Activated CD4-positive, CD25-positive, alpha-beta regulatory T cell treated with anti-CD3 and anti-CD28 coated beads, Interleukin-2, amount 50 U/mL, for 24 hours (primary cell): Measurements from ENCODE around the gene TNKS2.

Experiments
- ATAC-seq, 2 donors: fragments of 150-1000 bp; cut with Tn5 transposase; one replicate each; pipeline ENCODE4 v1.10.0; 2021; ENCODE audit warnings: mild to moderate bottlenecking in 1 of 2, moderate library complexity in 1 of 2

TNKS2 gene

DNA sequence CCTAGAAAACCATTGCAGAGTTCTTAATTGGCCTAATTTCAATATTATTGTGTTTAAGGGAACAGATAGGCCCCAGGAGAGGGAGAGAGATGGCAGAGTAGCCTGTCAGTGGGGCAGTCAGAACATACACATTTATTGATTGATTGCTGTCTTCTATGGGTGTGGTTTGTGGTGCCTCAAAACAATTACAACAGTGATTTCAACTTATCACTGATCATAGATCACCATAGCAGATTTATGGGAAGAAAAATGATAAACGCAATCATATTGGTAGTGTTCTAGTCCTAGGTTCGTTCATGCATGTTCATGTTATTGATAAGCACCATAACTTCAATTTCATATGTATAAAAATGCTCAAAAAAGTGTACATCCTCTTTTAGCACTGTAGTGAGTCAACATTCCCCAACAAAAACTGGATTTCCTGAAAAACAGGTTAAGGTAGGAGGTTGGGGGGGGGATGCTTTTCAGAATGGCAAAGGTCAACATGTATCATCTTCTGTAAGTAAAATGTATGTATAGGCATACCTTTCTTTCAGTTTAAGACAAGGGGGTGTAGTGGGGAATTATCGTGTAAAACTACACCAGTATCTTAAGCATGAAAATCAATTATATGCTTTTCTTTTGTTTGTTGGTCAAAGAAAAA is 1.1 kb upstream of the TNKS2 start:
- ATAC-seq: no peak

DNA sequence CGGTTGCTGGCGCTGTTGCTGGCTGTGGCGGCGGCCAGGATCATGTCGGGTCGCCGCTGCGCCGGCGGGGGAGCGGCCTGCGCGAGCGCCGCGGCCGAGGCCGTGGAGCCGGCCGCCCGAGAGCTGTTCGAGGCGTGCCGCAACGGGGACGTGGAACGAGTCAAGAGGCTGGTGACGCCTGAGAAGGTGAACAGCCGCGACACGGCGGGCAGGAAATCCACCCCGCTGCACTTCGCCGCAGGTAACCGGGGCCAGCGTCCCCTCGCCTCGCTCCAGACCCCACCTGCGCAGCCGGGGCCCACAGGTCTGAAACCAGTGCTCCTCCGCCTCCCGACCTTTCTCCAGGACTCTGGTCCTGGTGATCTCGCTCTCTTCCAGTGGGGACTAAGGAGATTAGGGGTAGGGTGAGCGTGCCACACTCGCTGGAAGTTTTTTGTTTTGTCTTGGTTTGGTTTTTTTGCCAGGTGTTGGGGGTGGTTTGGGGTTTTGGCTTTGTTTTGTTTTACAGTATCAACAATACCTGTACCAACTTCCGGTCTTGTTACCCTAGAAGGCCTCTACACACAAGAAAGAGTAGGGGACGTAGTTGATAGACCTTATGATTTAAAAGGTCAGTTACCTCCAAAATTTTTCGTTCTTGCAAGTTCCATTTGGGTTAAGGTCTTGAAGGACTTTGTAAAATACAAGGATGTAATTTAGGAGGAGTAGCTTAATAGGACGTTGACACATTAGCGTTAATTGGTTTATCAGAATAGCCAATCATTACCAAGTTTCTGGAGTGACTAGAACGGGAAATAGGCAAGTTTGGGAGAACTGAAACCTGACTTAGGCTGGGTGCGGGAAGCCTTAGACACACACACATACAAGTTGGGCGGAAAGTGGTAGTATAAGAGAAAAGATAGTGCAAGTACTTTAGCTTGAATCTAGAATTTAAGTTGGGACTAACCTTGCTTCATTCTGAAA is 704 bp downstream of the TNKS2 start:
- ATAC-seq: peak; percentile 32 to 39

GRCh38 chr10:91799612-91799975 is 1.4 kb downstream of the TNKS2 start:
- no peak for ATAC-seq

DNA sequence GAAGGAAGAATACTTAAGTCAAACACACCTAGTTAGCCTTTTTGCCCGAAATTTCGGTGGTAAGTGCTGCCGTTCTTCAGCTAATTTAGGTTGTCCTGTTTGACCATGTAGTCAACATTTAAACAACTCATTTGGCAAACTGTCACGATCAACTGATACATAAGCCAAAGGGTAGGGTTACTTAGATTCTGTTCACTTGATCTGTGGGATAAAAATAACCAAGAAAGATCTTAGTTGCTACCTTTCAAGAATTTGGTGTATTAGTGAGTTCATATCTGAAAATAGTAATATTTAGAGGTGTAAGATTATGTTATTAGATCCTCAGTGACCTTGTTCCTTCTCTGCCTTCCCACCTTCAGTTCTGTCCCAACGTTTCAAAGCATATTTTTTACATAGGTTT is 2.0 kb downstream of the TNKS2 start:
- no peak for ATAC-seq

DNA sequence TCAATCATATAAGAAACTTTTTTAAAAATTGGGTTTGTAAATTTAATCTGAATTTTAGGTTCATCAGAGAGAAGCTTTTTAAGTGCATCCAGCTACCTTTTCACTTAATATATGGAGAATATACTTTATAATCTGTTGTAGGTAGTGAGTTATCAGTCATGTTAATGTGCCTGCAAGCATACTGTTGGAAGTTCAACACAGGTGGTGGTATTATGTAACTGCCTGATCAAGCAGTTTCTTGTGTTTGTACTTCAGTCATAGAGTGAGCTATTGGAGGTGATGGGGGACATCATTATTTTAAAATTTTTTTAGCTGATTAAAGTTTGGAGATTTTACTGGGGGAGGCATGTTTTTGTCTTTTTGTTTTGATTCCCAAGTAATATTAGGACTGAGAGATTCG is 2.5 kb downstream of the TNKS2 start:
- ATAC-seq: no peak

DNA sequence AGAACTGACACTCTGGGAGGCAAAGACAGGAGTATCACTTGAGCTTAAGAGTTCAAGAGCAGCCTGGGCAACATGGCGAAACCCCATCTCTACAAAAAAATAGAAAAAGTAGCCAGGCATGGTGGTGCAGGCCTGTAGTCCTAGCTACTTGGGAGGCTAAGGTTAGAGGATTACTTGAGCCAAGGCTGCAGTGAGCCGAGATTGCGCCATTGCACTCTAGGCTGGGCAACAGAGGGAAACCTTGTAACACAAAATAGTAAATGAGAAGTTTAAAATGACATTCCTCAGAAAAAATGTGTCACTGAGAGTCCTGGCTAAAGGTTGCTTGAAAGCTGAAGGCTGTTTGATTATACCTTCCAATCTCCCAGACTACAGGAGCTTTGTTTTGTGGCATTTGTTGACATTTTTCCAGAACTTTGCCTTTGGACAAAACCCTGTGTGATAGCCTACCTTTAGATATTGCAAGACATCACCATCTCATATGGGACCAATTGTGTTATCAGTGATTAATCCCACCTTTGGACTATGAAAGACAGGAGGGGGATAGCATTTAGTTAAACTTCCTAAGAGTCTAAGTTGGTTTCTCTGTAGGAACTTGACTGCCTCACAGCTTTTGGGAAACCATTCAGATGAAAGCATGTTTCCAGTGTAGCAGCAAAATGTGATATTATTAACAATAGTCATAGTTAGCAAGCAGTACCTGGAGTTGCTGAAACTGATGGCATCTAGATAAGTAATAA is 5.3 kb downstream of the TNKS2 start:
- ATAC-seq: no peak

GRCh38 chr10:91804126-91804510 is 5.9 kb downstream of the TNKS2 start:
- ATAC-seq: no peak

DNA sequence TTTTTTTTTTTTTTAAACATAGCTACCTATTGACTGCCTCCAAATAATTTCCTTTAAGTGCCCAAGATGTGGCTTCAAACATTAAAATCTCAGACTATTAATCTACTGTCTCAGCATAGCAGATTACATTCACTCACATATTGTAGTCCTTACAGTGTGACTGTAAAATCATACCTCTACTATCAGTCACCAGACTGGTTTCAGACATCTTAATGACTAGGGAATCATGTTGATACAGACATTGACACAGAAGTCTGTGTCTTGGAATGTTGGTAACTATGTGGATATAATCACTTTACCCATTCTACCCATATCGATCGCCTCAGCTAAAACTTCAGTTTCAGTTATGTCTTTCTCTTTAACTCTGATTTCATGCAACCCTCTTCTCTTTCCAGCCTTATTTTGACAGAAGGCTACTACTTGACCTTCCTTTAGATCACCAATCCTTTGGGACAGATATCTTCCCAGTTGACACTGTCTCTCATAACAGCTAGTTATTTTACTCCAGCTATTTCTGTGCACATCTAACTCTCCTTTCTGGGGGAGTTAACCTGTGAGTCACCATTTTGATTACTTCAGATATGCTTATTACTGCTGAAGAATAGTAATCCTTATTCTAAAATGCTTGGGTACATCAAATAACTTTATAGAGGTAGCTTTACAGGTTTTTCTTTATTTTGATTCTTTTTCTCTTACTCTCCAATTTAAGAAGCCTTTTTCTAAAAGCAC is 7.0 kb downstream of the TNKS2 start:
- ATAC-seq: peak; percentile 42 to 51

- peak in 1 of 2 donors; percentile 48 for ATAC-seq
These were observed 9.0 kb downstream of the TNKS2 start for GRCh38 chr10:91807264-91807663.

DNA sequence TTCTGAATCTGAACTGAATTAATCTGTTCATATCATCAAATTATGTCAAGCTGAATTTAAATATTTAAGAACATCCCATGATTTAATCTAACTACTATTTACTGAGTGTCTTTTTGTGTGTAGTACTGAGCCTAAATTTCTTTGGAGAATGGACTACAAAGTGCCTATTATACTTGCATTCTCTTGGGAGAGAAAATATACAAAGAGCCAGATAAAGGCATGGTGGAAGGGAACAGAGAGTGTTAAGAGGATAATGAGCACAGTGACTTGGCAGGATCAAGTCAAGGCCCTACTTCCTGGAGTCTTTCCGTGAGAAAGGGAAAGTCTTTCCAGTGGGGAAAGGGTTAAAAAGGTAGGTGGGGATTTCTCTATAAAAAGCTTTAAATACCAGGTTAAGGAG is 15.0 kb downstream of the TNKS2 start:
- ATAC-seq: no peak

DNA sequence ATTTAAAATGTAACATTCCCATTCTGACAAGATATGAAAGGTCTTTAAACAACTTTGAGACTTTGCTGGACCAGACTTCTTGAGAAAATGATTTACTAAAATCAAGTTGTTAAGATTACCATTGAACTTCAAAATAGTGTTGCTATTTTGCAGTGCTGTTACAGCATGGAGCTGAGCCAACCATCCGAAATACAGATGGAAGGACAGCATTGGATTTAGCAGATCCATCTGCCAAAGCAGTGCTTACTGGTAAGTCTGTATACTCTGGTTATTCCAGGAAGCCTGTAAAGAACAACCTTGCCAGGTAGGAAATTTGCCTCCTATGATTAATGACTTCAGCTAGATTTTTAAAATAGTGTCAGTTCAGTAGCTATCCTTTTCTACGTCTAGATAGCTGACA is 18.8 kb downstream of the TNKS2 start:
- ATAC-seq: no peak

GRCh38 chr10:91820144-91820543 is 21.9 kb downstream of the TNKS2 start:
- ATAC-seq: no peak

DNA sequence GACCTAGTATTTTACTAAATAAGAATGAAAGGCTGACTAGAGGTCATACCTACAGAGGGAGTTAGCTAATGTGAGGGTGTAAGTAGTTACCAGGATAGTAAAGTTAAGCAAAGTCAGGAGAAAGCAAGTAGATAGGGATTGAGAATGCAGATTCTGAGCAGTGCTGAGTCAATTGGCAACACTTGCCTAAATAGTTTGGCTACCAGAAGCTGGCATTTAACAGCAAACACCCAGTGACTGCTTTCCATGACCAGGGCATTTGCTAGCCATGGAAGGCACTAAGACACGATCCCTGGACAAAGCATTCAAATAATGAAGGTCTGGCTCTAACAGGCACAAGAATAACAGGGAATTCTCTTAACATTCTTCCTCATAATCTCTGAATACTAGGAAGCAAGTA is 25.9 kb downstream of the TNKS2 start:
- ATAC-seq: no peak

DNA sequence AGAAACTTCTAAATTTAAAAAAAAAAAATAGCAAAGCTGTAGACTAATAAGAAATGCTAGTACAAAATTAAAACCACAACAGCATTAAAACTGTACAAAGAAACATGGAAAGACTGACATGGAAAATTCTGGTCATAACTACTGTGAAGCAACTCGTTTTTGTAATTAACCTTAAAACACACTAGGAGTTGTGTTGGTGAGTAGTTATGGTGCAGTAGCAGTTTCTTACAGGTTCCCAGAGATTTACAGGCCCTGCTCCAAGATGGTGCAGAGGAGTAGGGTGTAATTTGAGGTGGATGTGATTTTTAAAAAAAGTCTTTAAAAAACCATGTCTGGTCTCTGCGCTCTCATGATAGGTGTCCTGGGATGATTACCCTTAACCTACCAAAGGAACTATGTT is 31.0 kb downstream of the TNKS2 start:
- no peak for ATAC-seq

DNA sequence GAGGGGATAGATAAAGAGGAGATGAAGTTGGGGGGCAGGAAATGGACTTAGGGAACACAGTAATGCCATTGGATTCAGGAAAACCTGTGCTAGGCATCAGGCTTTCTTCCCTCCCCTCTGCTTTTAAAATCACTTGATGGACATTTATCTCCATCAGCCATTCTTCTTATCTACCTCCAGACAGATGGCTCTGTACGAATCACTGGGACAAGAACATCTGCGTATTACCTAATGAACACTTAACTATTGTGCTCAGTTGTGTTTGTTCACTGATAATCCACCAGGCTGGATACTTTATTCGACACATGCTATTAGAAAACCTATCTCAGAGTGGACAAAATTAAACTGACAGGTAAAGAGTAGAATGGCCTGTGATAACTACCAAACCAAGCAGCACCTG is 40.0 kb downstream of the TNKS2 start:
- no peak for ATAC-seq

GRCh38 chr10:91843083-91843482 is 44.9 kb downstream of the TNKS2 start:
- ATAC-seq: no peak

GRCh38 chr10:91856637-91857036 is 58.4 kb downstream of the TNKS2 start:
- ATAC-seq: no peak

- no peak for ATAC-seq
These were observed 62.7 kb downstream of the TNKS2 start for GRCh38 chr10:91860885-91861284.

DNA sequence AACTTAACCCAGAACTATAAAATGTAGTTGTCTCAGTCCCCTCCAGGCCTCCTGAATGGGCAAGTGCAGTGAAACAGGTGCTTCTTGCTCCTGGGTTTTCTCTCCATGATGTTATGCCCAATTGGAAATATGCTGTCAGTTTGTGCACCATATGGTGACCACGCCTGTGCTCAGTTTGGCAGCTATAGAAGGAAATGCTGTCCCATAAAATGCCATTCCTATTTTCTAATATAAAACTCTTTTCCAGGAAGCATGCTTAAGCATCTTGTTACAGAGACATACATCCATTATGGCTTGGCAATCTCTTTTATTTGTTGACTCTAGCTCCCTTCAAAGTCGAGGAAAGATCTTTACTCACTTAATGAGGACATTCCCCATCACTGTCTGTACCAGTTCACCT is 65.9 kb downstream of the TNKS2 start:
- no peak for ATAC-seq

GRCh38 chr10:91864744-91865143 is 66.5 kb downstream of the TNKS2 start:
- ATAC-seq: peak in 1 of 2 donors; percentile 73

GRCh38 chr10:91865562-91866081 is 67.4 kb downstream of the TNKS2 start:
- ATAC-seq: no peak

DNA sequence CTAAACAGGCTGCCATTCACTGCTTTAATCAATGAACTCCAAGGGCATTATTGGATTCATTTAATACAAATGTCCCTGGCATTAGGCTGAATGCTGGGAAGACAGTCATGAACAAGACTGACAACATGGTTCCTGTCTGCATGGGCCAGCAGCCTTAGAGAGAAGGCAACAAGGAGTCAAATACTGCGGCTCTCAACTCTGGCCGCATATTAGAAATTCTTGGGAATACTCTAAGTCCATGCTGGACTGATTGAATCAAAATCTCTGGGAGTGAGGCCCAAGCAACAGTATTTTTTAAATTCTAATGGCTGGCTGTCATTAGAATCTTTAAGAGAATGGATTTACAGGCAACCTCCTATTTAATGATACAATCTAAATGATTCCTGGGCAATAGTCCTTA is 76.9 kb downstream of the TNKS2 start:
- ATAC-seq: no peak

GRCh38 chr10:91875779-91876178 is 77.6 kb downstream of the TNKS2 start:
- peak in 1 of 2 donors; percentile 24 for ATAC-seq
